Natural killer cell treated with Interleukin-12 subunit alpha and Interleukin-12 subunit beta and Interleukin-15 and Interleukin-18, amount 100 ng/mL, for 72 hours (primary cell): ENCODE results near the gene YPEL5. TPM values are rescaled to one million over a fixed set of nuclear protein-coding genes. Genes with fewer than 3 reads are reported as not detected.
A peak's percentile ranks its signal among the peaks of the same experiment; 100 is the strongest.
"Not testable (repeated sequence)": the region's sequence is repeated elsewhere in the genome, so short reads cannot be mapped to it uniquely, and the experiment has no call there.

Experiments used
- ATAC-seq, 2 donors: fragments of 150-1000 bp; cut with Tn5 transposase in 1 of 2; sonication (Bioruptor Pico), chemical (Tn5 transposase) in 1 of 2; 2 replicates each; pipeline ENCODE4 v1.10.0; 2021
- DNase-seq: peaks from one replicate; pipeline ENCODE4 v3.0.0; 2022; ENCODE audit warnings: low spot score
- H3K27ac Mint-ChIP-seq, 2 donors: 1 replicate in 1 of 2; 2 replicates in 1 of 2; pipeline ENCODE4 v1.8.0; 2022; ENCODE audit warnings: mixed read lengths in 2 of 2, mild to moderate bottlenecking in 1 of 2, moderate library complexity in 1 of 2
- H3K27me3 Mint-ChIP-seq, 2 donors: 1 replicate in 1 of 2; 2 replicates in 1 of 2; pipeline ENCODE4 v1.8.0; 2022; ENCODE audit warnings: mixed read lengths in 2 of 2
- H3K36me3 Mint-ChIP-seq: one replicate; pipeline ENCODE4 v1.8.0; 2022; ENCODE audit warnings: mixed read lengths
- H3K4me1 Mint-ChIP-seq, 2 donors: 1 replicate in 1 of 2; 2 replicates in 1 of 2; pipeline ENCODE4 v1.8.0; 2022; ENCODE audit warnings: low read depth in 2 of 2, mixed read lengths in 2 of 2, mild to moderate bottlenecking in 1 of 2
- H3K4me3 Mint-ChIP-seq: one replicate; pipeline ENCODE4 v1.8.0; 2022; ENCODE audit warnings: mixed read lengths
- H3K9me3 Mint-ChIP-seq: 2 replicates; pipeline ENCODE4 v1.8.0; 2022; ENCODE audit warnings: mixed read lengths
- total RNA-seq, 2 donors: library from RNA; stranded (reverse); gene quantifications; one replicate each; pipeline ENCODE4 v1.2.3, GENCODE V29; 2022

YPEL5 gene
- total RNA-seq, 2 donors from 2014 or later, result 23.4 to 37.7 TPM

DNA sequence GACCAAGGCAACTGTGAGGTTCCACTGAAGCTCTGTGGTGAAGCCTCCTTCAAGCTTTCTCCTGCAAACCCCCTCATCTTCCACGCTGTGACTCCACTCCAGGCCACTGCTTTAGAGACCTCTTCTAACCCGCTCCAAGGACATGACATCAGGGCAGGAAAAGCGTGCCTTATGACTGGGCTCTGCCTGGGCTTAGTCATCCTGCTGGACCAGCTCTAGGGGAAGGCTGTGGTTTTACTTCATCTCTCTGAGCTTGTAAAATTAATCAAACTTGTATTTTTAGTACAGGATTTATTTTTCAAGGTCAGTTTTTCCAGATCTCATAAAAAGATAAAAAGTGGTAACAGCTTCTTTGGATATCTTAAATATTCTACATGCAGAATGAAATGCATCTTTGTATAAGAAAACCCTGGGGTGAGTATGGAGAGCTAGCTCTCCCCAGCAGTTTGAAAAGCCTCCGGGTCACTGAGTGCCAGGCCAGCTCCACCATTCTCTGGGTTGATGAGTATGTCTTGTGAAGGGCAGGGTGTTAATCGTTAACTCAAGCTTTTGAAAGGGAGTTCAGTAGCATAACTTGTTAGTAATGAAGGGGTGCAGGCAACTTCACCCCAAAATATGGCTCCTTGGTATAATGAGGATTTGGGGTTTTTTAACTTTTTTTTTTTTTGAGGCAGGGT lies 33.1 kb upstream of the YPEL5 start:
- H3K4me1 Mint-ChIP-seq, result peaks cover 0 to 4% of the 10 kb centered on the region in 2 donors
- ATAC-seq (no peak), DNase-seq (no peak)
- H3K27ac Mint-ChIP-seq, result no peak overlapping the region
- H3K36me3 Mint-ChIP-seq, result no peaks in the 10 kb centered on the region
- H3K9me3 Mint-ChIP-seq, result no peaks in the 10 kb centered on the region
- H3K4me3 Mint-ChIP-seq, result no peak overlapping the region
- H3K27me3 Mint-ChIP-seq, result peaks cover 0 to 4% of the 10 kb centered on the region in 2 donors

- Mint-ChIP-seq H3K9me3 (no peaks in the 10 kb centered on the region), H3K27me3 (peaks cover 0 to 7% of the 10 kb centered on the region in 2 donors), H3K36me3 (no peaks in the 10 kb centered on the region), H3K4me1 (peaks cover 0 to 4% of the 10 kb centered on the region in 2 donors), H3K4me3 (no peak overlapping the region), H3K27ac (no peak overlapping the region)
- ATAC-seq (peak in 1 of 2 donors; percentile 59), DNase-seq (no peak)
These were observed 31.4 kb upstream of the YPEL5 start for GRCh38 chr2:30115141-30115980.

DNA sequence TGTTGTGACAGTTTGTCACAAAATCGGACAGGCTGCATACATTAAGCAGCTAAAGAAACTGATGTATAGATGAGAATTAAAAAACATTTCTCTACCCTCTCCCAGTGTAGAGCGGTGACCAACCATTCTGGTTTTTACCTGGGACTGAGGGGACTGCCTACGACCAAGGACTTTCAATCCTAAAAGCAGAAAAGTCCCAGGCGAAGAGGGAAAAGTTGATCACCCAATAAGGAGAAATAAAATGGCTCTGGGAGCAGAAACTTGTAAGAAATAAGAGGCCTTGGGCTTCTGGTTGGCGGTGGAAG lies 30.9 kb upstream of the YPEL5 start:
- no peak overlapping the region for H3K4me3 Mint-ChIP-seq

GRCh38 chr2:30122362-30122761 lies 24.4 kb upstream of the YPEL5 start:
- ATAC-seq (no peak), DNase-seq (no peak)
- Mint-ChIP-seq H3K9me3 (no peaks in the 10 kb centered on the region), H3K36me3 (no peaks in the 10 kb centered on the region), H3K4me1 (no peaks in the 10 kb centered on the region), H3K27me3 (peaks cover 15 to 29% of the 10 kb centered on the region in 2 donors), H3K4me3 (no peak overlapping the region), H3K27ac (no peak overlapping the region)

More for the DNA sequence above, 30.9 kb upstream of the YPEL5 start:
- no peaks in the 10 kb centered on the region for H3K36me3 Mint-ChIP-seq
- peaks cover 0 to 7% of the 10 kb centered on the region in 2 donors for H3K27me3 Mint-ChIP-seq
- ATAC-seq (no peak), DNase-seq (no peak)
- no peaks in the 10 kb centered on the region for H3K9me3 Mint-ChIP-seq
- H3K27ac Mint-ChIP-seq, result no peak overlapping the region
- peaks cover 0 to 4% of the 10 kb centered on the region in 2 donors for H3K4me1 Mint-ChIP-seq

DNA sequence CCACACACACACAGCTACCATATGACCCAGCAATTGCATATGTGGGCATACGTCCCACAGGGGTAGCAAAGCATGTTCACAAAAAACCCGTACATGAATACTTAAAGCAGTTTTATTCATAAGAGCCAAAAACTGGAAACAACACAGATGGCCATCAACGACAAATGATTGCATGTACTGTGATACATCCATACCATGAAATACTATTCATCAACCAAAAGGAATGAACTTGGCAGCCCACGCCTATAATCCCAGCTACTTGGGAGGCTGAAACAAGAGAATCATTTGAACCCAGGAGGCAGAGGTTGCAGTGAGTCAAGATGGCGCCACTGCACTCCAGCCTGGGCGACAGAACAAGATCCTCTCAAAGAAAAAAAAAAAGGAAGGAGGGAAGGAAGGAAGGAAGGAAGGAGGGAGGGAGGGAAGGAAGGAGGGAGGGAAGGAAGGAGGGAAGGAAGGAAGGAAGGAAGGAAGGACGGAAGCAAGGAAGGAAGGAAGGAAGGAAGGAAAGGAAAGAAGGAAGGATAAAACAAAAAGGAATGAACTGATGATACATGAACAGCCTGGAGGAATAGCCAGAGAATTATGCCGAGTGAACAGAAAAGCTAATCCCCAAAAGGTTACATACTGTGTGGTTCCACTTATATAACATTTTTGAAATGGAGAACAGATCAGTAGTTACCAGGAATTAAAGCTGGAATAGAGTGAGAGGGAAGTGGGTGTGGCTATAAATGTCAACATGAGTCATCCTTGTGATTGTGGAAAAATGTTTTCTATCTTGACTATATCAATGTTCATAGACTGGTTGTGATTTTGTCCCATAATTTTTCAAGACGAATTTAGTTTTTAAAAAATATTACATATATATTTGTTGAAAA lies 19.6 kb upstream of the YPEL5 start:
- Mint-ChIP-seq H3K4me1 (no peaks in the 10 kb centered on the region), H3K9me3 (no peaks in the 10 kb centered on the region), H3K27me3 (peaks cover 15 to 43% of the 10 kb centered on the region in 2 donors), H3K36me3 (no peaks in the 10 kb centered on the region), H3K27ac (no peak overlapping the region), H3K4me3 (no peak overlapping the region)
- ATAC-seq (no peak), DNase-seq (no peak)

DNA sequence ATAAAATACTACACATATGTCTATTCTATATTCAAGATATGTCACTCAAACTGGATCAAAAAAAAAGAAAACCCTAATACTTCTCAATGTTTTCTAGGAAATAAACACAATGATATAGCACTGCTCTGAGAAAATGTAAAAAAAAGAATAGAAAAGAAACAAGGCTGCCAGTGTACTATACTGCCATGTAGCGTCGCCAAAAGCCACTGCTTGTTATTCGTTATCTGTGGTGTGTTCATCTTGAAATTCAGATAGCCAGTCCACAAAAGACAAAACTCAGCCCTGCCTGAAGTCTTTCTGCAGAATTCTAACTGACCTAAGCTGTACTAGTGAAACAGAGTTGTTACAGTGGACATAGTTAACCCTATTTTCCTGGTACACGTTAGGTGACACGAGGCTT lies 12.2 kb upstream of the YPEL5 start:
- Mint-ChIP-seq H3K4me1 (peaks cover 6 to 7% of the 10 kb centered on the region in 2 donors), H3K9me3 (no peaks in the 10 kb centered on the region), H3K27me3 (peaks cover 15 to 43% of the 10 kb centered on the region in 2 donors), H3K27ac (no peak overlapping the region), H3K36me3 (no peaks in the 10 kb centered on the region), H3K4me3 (no peak overlapping the region)
- ATAC-seq, result no peak
- DNase-seq, result no peak

GRCh38 chr2:30135541-30135940 lies 11.3 kb upstream of the YPEL5 start:
- Mint-ChIP-seq H3K9me3 (no peaks in the 10 kb centered on the region), H3K27ac (no peak overlapping the region), H3K4me1 (peaks cover 7 to 8% of the 10 kb centered on the region in 2 donors), H3K27me3 (peaks cover 15 to 43% of the 10 kb centered on the region in 2 donors), H3K36me3 (no peaks in the 10 kb centered on the region), H3K4me3 (no peak overlapping the region)
- DNase-seq (no peak), ATAC-seq (no peak)

DNA sequence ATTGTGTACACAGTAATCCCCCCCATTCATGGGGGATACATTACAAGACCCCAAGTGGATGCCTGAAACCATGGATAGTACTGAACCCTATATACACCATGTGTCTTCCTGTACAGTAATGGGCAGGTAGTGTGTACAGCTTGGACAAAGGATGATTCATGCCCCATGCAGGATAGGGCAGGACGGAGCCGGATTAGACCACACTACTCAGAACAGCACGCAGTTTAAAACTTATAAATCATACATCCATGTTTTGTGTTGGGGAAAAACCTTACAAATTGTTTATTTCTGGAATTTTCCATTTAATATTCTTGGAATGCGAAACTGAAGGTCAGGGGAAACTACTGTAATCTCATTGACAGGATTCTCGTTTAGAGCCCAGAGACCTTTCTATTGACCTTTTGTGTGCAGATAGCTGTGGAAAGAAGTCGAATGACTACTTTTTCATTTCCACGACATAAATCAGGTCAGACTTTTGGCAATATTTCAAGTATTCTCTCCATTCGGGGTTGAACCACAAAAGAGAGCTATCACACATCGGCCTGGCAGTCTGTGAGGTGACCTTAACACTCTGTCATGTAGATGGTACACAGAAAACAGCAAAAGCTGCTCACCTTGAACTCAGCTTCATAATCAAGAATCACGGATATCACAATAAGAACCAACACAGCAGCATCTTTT lies 9.9 kb upstream of the YPEL5 start:
- DNase-seq, result no peak
- H3K27ac Mint-ChIP-seq, result no peak overlapping the region
- ATAC-seq, result no peak
- no peak overlapping the region for H3K4me3 Mint-ChIP-seq
- H3K36me3 Mint-ChIP-seq, result no peaks in the 10 kb centered on the region
- H3K4me1 Mint-ChIP-seq, result peaks cover 7 to 8% of the 10 kb centered on the region in 2 donors
- no peaks in the 10 kb centered on the region for H3K9me3 Mint-ChIP-seq
- peaks cover 15 to 39% of the 10 kb centered on the region in 2 donors for H3K27me3 Mint-ChIP-seq

DNA sequence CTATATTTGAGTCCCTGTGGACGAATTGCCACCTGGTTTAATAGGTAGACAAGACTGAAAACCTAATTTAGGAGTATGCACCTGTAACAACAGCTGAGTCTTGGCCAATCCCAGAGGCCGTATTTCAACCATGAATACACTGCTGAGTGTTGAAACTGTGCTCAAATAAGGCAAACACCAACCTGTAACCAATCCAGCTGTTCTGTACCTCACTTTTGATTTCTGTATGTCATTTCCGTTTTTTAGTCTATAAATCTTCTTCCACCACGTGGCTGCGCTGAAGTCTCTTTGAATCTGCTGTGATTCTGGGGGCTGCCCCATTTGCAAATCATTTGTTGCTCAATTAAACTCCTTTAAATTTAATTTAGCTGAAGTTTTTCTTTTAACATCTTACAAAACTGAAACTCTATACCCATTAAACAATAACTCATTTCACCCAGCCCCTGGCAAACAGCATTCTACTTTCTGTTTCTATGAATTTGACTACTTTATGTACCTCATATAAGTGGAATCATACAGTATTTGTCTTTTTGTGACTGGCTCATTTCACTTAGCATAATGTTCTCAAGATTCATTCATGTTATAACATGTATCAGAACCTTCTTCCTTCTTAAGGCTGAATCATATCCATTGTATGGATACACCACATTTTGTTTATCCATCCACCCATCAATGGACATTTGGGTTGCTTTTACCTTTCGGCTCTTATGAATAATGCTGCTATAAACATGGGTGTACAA lies 7.5 kb upstream of the YPEL5 start:
- H3K27ac Mint-ChIP-seq, result no peak overlapping the region
- peaks cover 10 to 25% of the 10 kb centered on the region in 2 donors for H3K27me3 Mint-ChIP-seq

GRCh38 chr2:30141136-30141535 lies 5.7 kb upstream of the YPEL5 start:
- Mint-ChIP-seq H3K27ac (no peak overlapping the region), H3K4me3 (no peak overlapping the region), H3K9me3 (no peaks in the 10 kb centered on the region), H3K4me1 (peaks cover 10 to 11% of the 10 kb centered on the region in 2 donors), H3K36me3 (no peaks in the 10 kb centered on the region), H3K27me3 (peaks cover 3 to 9% of the 10 kb centered on the region in 2 donors)
- ATAC-seq (no peak), DNase-seq (no peak)

More for the DNA sequence above, 7.5 kb upstream of the YPEL5 start:
- DNase-seq, result no peak
- H3K4me1 Mint-ChIP-seq, result peaks cover 7 to 8% of the 10 kb centered on the region in 2 donors
- H3K9me3 Mint-ChIP-seq, result no peaks in the 10 kb centered on the region
- no peaks in the 10 kb centered on the region for H3K36me3 Mint-ChIP-seq
- peak overlapping the region; percentile 52 for H3K4me3 Mint-ChIP-seq
- peak; percentile 59 to 67 for ATAC-seq

DNA sequence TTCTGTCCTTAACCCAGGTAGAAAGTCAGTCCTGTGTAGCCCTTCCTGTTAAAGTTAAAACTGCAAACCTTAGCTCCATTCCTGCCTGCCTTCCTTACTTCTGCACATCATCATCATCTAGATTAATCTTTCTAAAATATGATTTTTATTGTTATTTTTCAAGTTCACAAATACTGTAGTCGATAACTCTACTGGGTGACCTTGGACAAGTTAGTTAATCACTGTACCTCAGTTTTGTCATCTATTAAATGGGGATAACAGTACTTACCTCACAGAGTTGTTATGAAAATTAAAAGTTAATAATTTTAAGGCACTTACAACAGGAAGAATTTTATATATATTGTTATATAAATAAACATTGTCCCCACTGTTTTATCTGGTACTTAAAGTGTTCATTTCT lies 2.5 kb upstream of the YPEL5 start:
- Mint-ChIP-seq H3K36me3 (no peaks in the 10 kb centered on the region), H3K9me3 (no peaks in the 10 kb centered on the region), H3K27me3 (no peaks in the 10 kb centered on the region), H3K4me3 (no peak overlapping the region), H3K4me1 (peaks cover 21 to 22% of the 10 kb centered on the region in 2 donors), H3K27ac (no peak overlapping the region)
- ATAC-seq (no peak), DNase-seq (no peak)

- Mint-ChIP-seq H3K4me3 (peak overlapping the region; percentile 27), H3K4me1 (peaks cover 22 to 25% of the 10 kb centered on the region in 2 donors), H3K27ac (peak overlapping the region in 1 of 2 donors; percentile 73)
- not testable (repeated sequence) for H3K36me3 Mint-ChIP-seq, DNase-seq, ATAC-seq, H3K9me3 Mint-ChIP-seq, H3K27me3 Mint-ChIP-seq
These were observed 1.9 kb upstream of the YPEL5 start for GRCh38 chr2:30144951-30145350.
